GM12878 (cell line): ENCODE measurements around the gene RNU1-2. TPM values are rescaled to one million over a fixed set of nuclear protein-coding genes. Genes with fewer than 3 reads are reported as not detected.

Experiments
- ATAC-seq: fragments of 200-7000 bp; cut with Tn5 transposase; 3 replicates; pipeline ENCODE4 v1.9.1; 2020; ENCODE audit warnings: mild to moderate bottlenecking, moderate library complexity
- BruUV-seq: library from RNA; stranded (reverse); fragments of 400-500 nt; replicated peaks from 2 replicates; lab custom pipeline; 2021; lab: Mats Ljungman, UMichigan
- CTCF ChIA-PET: fragments of 300-600 bp; sonication (Branson Sonifier 250); formaldehyde crosslinking; extraction: SDS; loops from one replicate; lab custom pipeline; 2021; ENCODE audit warnings: inconsistent platforms; lab: Yijun Ruan, JAX
- POLR2A ChIA-PET: fragments of 350-600 bp; formaldehyde crosslinking; extraction: SDS; loops from one replicate; lab custom pipeline; 2021; ENCODE audit warnings: inconsistent platforms; lab: Charles Lee
- RAD21 ChIA-PET: fragments of 300-600 bp; sonication (Branson Sonifier 250); formaldehyde crosslinking; loops from one replicate; lab custom pipeline; 2023; ENCODE audit warnings: antibody characterized with exemption; ENCODE audit not compliant: unreplicated experiment; lab: Charles Lee
- SMC1A ChIA-PET: fragments of 300-600 bp; sonication (Branson Sonifier 250); formaldehyde crosslinking; loops from one replicate; lab custom pipeline; 2023; ENCODE audit not compliant: unreplicated experiment, uncharacterized antibody; lab: Charles Lee
- DNase-seq: peaks from one replicate; pipeline ENCODE4 v3.0.0-alpha.2; 2011; ENCODE audit warnings: low read depth, low spot score
- FAIRE-seq: peaks from 3 replicates; lab custom pipeline; 2011; peaks lifted over from hg19 to GRCh38; lab: Jason Lieb, UNC
- H2AFZ ChIP-seq: 2 replicates; pipeline ENCODE4 v1.6.0; 2011; ENCODE audit warnings: low read depth, low read length, control low read depth; ENCODE audit not compliant: control insufficient read depth
- H3K27ac ChIP-seq: 2 replicates; pipeline ENCODE4 v1.5.1; 2011; ENCODE audit warnings: control low read depth; ENCODE audit not compliant: control insufficient read depth, insufficient read depth
- H3K27me3 ChIP-seq, 2 experiments: replicated peaks in 1 of 2; 2 replicates each; pipeline versions ENCODE4 v1.6.0 to v1.6.1; 2011; ENCODE audit warnings: low read length in 1 of 2; ENCODE audit not compliant: control insufficient read depth in 2 of 2, insufficient read depth in 2 of 2
- H3K36me3 ChIP-seq, 2 experiments: 2 replicates each; pipeline ENCODE4 v1.5.1; 2011; ENCODE audit warnings: low read length in 1 of 2; ENCODE audit not compliant: control insufficient read depth in 2 of 2, insufficient read depth in 2 of 2
- H3K4me1 ChIP-seq: 2 replicates; pipeline ENCODE4 v1.6.1; 2011; ENCODE audit warnings: mild to moderate bottlenecking, low read length, moderate library complexity, mixed read lengths; ENCODE audit not compliant: control insufficient read depth, insufficient read depth
- H3K4me2 ChIP-seq: 2 replicates; pipeline ENCODE4 v1.6.0; 2011; ENCODE audit warnings: control low read depth; ENCODE audit not compliant: control insufficient read depth, insufficient read depth
- H3K4me3 ChIP-seq: fragments of 200-600 bp; sonication (generic); 2 replicates; pipeline ENCODE4 v1.5.1; 2016
- H3K79me2 ChIP-seq: 2 replicates; pipeline ENCODE4 v1.6.0; 2011; ENCODE audit warnings: low read length; ENCODE audit not compliant: control insufficient read depth, insufficient read depth
- H3K9ac ChIP-seq: 2 replicates; pipeline ENCODE4 v1.8.0; 2011; ENCODE audit warnings: low read length, control low read depth, mixed read lengths; ENCODE audit not compliant: control insufficient read depth, insufficient read depth
- H3K9me3 ChIP-seq: replicated peaks from 3 replicates; pipeline ENCODE4 v1.5.1; 2011; ENCODE audit warnings: mild to moderate bottlenecking, low read length; ENCODE audit not compliant: control insufficient read depth, insufficient read depth
- H4K20me1 ChIP-seq: 2 replicates; pipeline ENCODE4 v1.6.0; 2011; ENCODE audit not compliant: control insufficient read depth, insufficient read depth
- ATF7 ChIP-seq: fragments of 450-650 bp; IDR thresholded peaks from 2 replicates; pipeline ENCODE4 v1.6.1; 2016; ENCODE audit warnings: low read depth, mild to moderate bottlenecking
- GATAD2B ChIP-seq: fragments of 450-650 bp; conservative IDR thresholded peaks from 2 replicates; pipeline ENCODE4 v1.6.1; 2017; ENCODE audit warnings: low read depth, mild to moderate bottlenecking, moderate library complexity
- PAX8 ChIP-seq: fragments of 450-650 bp; IDR thresholded peaks from 2 replicates; pipeline ENCODE4 v1.6.1; 2017; ENCODE audit warnings: mild to moderate bottlenecking, moderate library complexity
- POU2F2 ChIP-seq: IDR thresholded peaks from 3 replicates; pipeline ENCODE4 v1.6.1; 2011; ENCODE audit warnings: low read depth, mild to moderate bottlenecking, low read length, borderline replicate concordance
- RAD51 ChIP-seq: fragments of 450-650 bp; IDR thresholded peaks from 2 replicates; pipeline ENCODE4 v1.6.1; 2016; ENCODE audit warnings: moderate library complexity, mild to moderate bottlenecking, inconsistent platforms
- SPI1 ChIP-seq: IDR thresholded peaks from 2 replicates; pipeline ENCODE4 v1.6.1; 2011; ENCODE audit warnings: low read depth, mild to moderate bottlenecking, low read length, moderate library complexity, borderline replicate concordance; ENCODE audit not compliant: insufficient read depth
- SREBF2 ChIP-seq: IDR thresholded peaks from 2 replicates; pipeline ENCODE4 v1.6.1; 2012; ENCODE audit warnings: mild to moderate bottlenecking, low read length
- SRF ChIP-seq, 2 experiments: IDR thresholded peaks; 2 replicates each; pipeline ENCODE4 v1.6.1; 2011; ENCODE audit warnings: low read depth in 2 of 2, low read length in 2 of 2, mild to moderate bottlenecking in 1 of 2, moderate library complexity in 1 of 2
- TBL1XR1 ChIP-seq: IDR thresholded peaks from 2 replicates; pipeline ENCODE4 v1.6.1; 2012; ENCODE audit warnings: low read depth, low read length, improper control_type of control experiment
- TCF3 ChIP-seq: IDR thresholded peaks from 2 replicates; pipeline ENCODE4 v1.6.1; 2012; ENCODE audit warnings: low read depth, mild to moderate bottlenecking, low read length, borderline replicate concordance; ENCODE audit not compliant: insufficient read depth
- ZBTB40 ChIP-seq: fragments of 450-650 bp; IDR thresholded peaks from 2 replicates; pipeline ENCODE4 v1.6.1; 2016; ENCODE audit warnings: mild to moderate bottlenecking, moderate library complexity, borderline replicate concordance
- ZNF622 ChIP-seq: fragments of 450-650 bp; IDR thresholded peaks from 2 replicates; pipeline ENCODE4 v1.6.1; 2017; ENCODE audit warnings: mild to moderate bottlenecking, inconsistent platforms
- WGBS: methylation state at CpG from one replicate; pipeline ENCODE4 v1.1.6; 2016; ENCODE audit warnings: low lambda C conversion rate; ENCODE audit not compliant: insufficient replicate concordance, insufficient coverage; ENCODE audit errors: missing lambda C conversion rate; 5-methylcytosine and 5-hydroxymethylcytosine counted together
- in situ Hi-C: fragments of 300-500 bp; cut with MboI; formaldehyde crosslinking; loops from 9 replicates; pipeline ENCODE4 v1.14.3; 2018; ENCODE audit warnings: mixed read lengths
- intact Hi-C: fragments of 100-400 bp; cut with micrococcal nuclease; formaldehyde crosslinking; loops from one replicate; pipeline ENCODE4 v1.14.2; 2022; ENCODE audit not compliant: unreplicated experiment
- polyA plus RNA-seq, 11 experiments: library from polyadenylated mRNA; depleted of rRNA in 4 of 11; unstranded in 6 of 11; stranded (reverse) in 5 of 11; fragments of >200 nt; fragmentation: Nextera tagmentation in 4 of 11; fragmentation: Illumina TruSeq in 1 of 11; extraction: Ambion mirVana in 4 of 11; extraction: Trizol in 1 of 11; gene quantifications; 1 replicate in 1 of 11; 2 replicates in 10 of 11; pipeline versions ENCODE4 v1.2.1 to v1.2.3, GENCODE V29; 2011 to 2016; ENCODE audit warnings: inconsistent platforms in 2 of 11, missing spikeins in 2 of 11, low read depth in 1 of 11
- total RNA-seq, 4 experiments: library from RNA; depleted of rRNA in 3 of 4; stranded (reverse); fragments of >200 nt in 3 of 4; fragmentation: Illumina TruSeq in 1 of 4; extraction: Trizol in 1 of 4; gene quantifications; 2 replicates each; pipeline versions ENCODE4 v1.2.1 to v1.2.3, GENCODE V29; 2013 to 2021
- TF ChIP-seq, protein P1 (sequence below): fragments of 450-650 bp; formaldehyde crosslinking; IDR thresholded peaks from 2 replicates; pipeline ENCODE4 v1.4.0; 2022; ENCODE audit warnings: mild to moderate bottlenecking, moderate library complexity
- TF ChIP-seq, protein P2 (sequence below): fragments of 450-650 bp; conservative IDR thresholded peaks from 2 replicates; pipeline ENCODE4 v1.6.1; 2017; ENCODE audit warnings: mild to moderate bottlenecking, moderate library complexity

Gene RNU1-2
- total and polyA plus RNA-seq, 10 of the 15 experiments (the other 5 are each of a cell fraction or from before 2014, with no cell fraction given), result under 0.01 to 20,946 (median 4.7) TPM; not detected in 2

DNA sequence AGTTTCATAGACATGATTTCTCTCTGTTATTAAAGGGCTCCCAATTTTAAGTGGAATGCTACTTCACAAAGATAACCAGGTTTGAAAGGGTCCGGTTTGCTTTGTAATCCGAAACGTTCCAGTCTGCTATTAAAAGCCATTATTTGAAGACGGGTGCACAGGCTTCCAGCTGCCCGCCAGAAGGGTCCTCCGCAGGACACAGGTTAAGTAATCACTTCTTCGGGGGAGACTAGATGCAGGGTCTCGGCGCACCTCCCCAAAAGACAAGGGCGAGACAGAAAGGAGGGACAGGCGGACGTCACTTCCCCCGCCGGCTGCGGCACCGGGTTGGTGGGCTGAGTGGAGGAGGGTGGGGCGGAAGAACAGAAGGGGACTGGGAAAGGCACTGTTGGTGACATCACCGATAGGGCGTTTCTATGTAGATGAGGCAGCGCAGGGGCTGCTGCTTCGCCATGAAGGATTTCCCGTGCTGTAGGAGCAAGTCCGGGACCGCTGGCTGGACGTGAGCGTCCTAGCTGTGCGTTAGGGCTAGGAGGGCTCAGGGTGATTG, 8.9 kb downstream of the RNU1-2 start:
- H3K4me3 ChIP-seq, result peak overlapping the region; percentile 42
- no TSS peak for BruUV-seq
- H3K27ac ChIP-seq, result peak overlapping the region; percentile 100
- peak overlapping the region; percentile 92 for H3K4me2 ChIP-seq
- peaks cover 10% of the 10 kb centered on the region; the same call in 1 of the 2 replicates for H3K4me1 ChIP-seq
- intact Hi-C loops (loop anchor here (1.0 kb wide), 1 partner anchor 8 kb away; no protein-coding TSS in a partner anchor), in situ Hi-C loops (no loop called here)
- H2AFZ ChIP-seq, result peak overlapping the region; percentile 100
- no peaks in the 10 kb centered on the region for H3K36me3 ChIP-seq
- no peaks in the 10 kb centered on the region for H3K79me2 ChIP-seq
- H3K9ac ChIP-seq, result peak overlapping the region; percentile 98
- no peaks in the 10 kb centered on the region for H3K27me3 ChIP-seq
- RAD21 ChIA-PET, result interaction anchor here (1.0 kb wide), 1 partner anchor 284 kb away, joined by 3 read pairs; no protein-coding TSS in a partner anchor
- DNase-seq, result peak; percentile 85
- peak; percentile 73 for FAIRE-seq
- CTCF ChIA-PET, result interaction anchor here (1.5 to 1.8 kb wide), 2 partner anchors 56 to 141 kb away, joined by 4 read pairs; no protein-coding TSS in a partner anchor
- SMC1A ChIA-PET, result no interaction called here
- ATAC-seq, result peak; percentile 95
- H3K9me3 ChIP-seq, result no peaks in the 10 kb centered on the region; the same call in 2 of the 3 replicates
- no peaks in the 10 kb centered on the region for H4K20me1 ChIP-seq
- POLR2A ChIA-PET, result interaction anchor here (0.6 to 1.0 kb wide), 3 partner anchors 8 to 1216 kb away, joined by 3 to 5 read pairs (median 4); partner anchors contain the start of gene RNU1-2
- 2% methylated on average over 27 of the region's 27 CpGs for WGBS
- TF ChIP-seq GATAD2B, result no peak
- TF ChIP-seq, protein P1, sequence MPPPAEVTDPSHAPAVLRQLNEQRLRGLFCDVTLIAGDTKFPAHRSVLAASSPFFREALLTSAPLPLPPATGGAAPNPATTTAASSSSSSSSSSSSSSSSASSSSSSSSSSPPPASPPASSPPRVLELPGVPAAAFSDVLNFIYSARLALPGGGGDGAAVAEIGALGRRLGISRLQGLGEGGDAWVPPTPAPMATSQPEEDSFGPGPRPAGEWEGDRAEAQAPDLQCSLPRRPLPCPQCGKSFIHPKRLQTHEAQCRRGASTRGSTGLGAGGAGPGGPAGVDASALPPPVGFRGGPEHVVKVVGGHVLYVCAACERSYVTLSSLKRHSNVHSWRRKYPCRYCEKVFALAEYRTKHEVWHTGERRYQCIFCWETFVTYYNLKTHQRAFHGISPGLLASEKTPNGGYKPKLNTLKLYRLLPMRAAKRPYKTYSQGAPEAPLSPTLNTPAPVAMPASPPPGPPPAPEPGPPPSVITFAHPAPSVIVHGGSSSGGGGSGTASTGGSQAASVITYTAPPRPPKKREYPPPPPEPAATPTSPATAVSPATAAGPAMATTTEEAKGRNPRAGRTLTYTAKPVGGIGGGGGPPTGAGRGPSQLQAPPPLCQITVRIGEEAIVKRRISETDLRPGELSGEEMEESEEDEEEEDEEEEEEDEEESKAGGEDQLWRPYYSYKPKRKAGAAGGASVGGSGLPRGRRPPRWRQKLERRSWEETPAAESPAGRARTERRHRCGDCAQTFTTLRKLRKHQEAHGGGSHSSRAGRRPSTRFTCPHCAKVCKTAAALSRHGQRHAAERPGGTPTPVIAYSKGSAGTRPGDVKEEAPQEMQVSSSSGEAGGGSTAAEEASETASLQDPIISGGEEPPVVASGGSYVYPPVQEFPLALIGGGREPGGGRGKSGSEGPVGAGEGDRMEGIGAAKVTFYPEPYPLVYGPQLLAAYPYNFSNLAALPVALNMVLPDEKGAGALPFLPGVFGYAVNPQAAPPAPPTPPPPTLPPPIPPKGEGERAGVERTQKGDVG (CRISPR knock-in tag), result no peak
- TF ChIP-seq SREBF2, result no peak
- TF ChIP-seq SPI1, result peak; percentile 21; the same call in 1 of the 2 replicates
- TF ChIP-seq POU2F2, result no peak; the same call in 2 of the 3 replicates
- TF ChIP-seq, protein P2, sequence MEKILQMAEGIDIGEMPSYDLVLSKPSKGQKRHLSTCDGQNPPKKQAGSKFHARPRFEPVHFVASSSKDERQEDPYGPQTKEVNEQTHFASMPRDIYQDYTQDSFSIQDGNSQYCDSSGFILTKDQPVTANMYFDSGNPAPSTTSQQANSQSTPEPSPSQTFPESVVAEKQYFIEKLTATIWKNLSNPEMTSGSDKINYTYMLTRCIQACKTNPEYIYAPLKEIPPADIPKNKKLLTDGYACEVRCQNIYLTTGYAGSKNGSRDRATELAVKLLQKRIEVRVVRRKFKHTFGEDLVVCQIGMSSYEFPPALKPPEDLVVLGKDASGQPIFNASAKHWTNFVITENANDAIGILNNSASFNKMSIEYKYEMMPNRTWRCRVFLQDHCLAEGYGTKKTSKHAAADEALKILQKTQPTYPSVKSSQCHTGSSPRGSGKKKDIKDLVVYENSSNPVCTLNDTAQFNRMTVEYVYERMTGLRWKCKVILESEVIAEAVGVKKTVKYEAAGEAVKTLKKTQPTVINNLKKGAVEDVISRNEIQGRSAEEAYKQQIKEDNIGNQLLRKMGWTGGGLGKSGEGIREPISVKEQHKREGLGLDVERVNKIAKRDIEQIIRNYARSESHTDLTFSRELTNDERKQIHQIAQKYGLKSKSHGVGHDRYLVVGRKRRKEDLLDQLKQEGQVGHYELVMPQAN, result no peak; the same call in 1 of the 2 replicates
- TF ChIP-seq ATF7, result peak; percentile 97
- no peak for TF ChIP-seq TCF3
- no peak for TF ChIP-seq TBL1XR1
- TF ChIP-seq ZNF622, result no peak
- peak in 1 of 2 experiments; percentile 73; a peak in 2 of 4 replicates for TF ChIP-seq SRF (IDR thresholded peaks at IDR 0.05; ENCODE audit: low read depth in 2 of 2, low read length in 2 of 2)
- TF ChIP-seq ZBTB40, result peak; percentile 83
- TF ChIP-seq PAX8, result no peak
- no peak for TF ChIP-seq RAD51
